ENCODE measurements around the gene ULK1. TPM values are rescaled to one million over a fixed set of nuclear protein-coding genes. Genes with fewer than 3 reads are reported as not detected.
"Not testable (repeated sequence)": the region's sequence is repeated elsewhere in the genome, so short reads cannot be mapped to it uniquely, and the experiment has no call there.

The ULK1 gene
- total and polyA plus RNA-seq, 12 donors = 2.9 to 123 (median 29.9) TPM

- DNase-seq = no peak
- intact Hi-C loops (cut with DNase I) = no loop called here
- H3K9me3 ChIP-seq (replicated peaks in 1 of 3) = no peaks in the 10 kb centered on the region
- no peaks in the 10 kb centered on the region for H3K27me3 ChIP-seq
- no peak overlapping the region for H3K4me3 ChIP-seq
- TF ChIP-seq, protein P1, sequence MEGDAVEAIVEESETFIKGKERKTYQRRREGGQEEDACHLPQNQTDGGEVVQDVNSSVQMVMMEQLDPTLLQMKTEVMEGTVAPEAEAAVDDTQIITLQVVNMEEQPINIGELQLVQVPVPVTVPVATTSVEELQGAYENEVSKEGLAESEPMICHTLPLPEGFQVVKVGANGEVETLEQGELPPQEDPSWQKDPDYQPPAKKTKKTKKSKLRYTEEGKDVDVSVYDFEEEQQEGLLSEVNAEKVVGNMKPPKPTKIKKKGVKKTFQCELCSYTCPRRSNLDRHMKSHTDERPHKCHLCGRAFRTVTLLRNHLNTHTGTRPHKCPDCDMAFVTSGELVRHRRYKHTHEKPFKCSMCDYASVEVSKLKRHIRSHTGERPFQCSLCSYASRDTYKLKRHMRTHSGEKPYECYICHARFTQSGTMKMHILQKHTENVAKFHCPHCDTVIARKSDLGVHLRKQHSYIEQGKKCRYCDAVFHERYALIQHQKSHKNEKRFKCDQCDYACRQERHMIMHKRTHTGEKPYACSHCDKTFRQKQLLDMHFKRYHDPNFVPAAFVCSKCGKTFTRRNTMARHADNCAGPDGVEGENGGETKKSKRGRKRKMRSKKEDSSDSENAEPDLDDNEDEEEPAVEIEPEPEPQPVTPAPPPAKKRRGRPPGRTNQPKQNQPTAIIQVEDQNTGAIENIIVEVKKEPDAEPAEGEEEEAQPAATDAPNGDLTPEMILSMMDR (IDR thresholded peaks at IDR 0.05) = no peak
- TF ChIP-seq POLR2A (IDR thresholded peaks at IDR 0.05) = no peak
- H3K4me1 ChIP-seq (replicated peaks in 1 of 2) = no peaks in the 10 kb centered on the region
- H3K36me3 ChIP-seq (replicated peaks in 1 of 2) = no peaks in the 10 kb centered on the region
- H3K27ac ChIP-seq = no peak overlapping the region
- WGBS, 4 donors = 55 to 69% (median 63%) methylated on average over 16 of the region's 16 CpGs
Observed at GRCh38 chr12:131869871-131870418, 24.5 kb upstream of the ULK1 start.

GRCh38 chr12:131871677-131872076 is 22.7 kb upstream of the ULK1 start:
- intact Hi-C loops (cut with DNase I) = no loop called here
- H3K4me3 ChIP-seq = no peak overlapping the region
- 88 to 94% (median 90%) methylated on average over 6 of the region's 6 CpGs for WGBS, 4 donors
- no peaks in the 10 kb centered on the region for H3K9me3 ChIP-seq (replicated peaks in 1 of 3)
- DNase-seq = no peak
- H3K4me1 ChIP-seq (replicated peaks in 1 of 2) = no peaks in the 10 kb centered on the region
- no peaks in the 10 kb centered on the region for H3K27me3 ChIP-seq
- TF ChIP-seq, protein P1 (IDR thresholded peaks at IDR 0.05) = no peak
- TF ChIP-seq POLR2A (IDR thresholded peaks at IDR 0.05) = no peak
- H3K36me3 ChIP-seq (replicated peaks in 1 of 2) = no peaks in the 10 kb centered on the region
- no peak overlapping the region for H3K27ac ChIP-seq

GRCh38 chr12:131872154-131873051 is 22.0 kb upstream of the ULK1 start:
- peak overlapping the region in 1 of 5 donors; percentile 21 for H3K27ac ChIP-seq
- TF ChIP-seq POLR2A (IDR thresholded peaks at IDR 0.05) = no peak
- TF ChIP-seq, protein P1 (IDR thresholded peaks at IDR 0.05) = no peak
- no peaks in the 10 kb centered on the region for H3K27me3 ChIP-seq
- peak in 4 of 7 donors; percentile 54 to 85 (median 68) for DNase-seq
- no peak overlapping the region for H3K4me3 ChIP-seq
- H3K4me1 ChIP-seq (replicated peaks in 1 of 2) = peaks cover 0 to 4% of the 10 kb centered on the region in 2 donors
- no peaks in the 10 kb centered on the region for H3K36me3 ChIP-seq (replicated peaks in 1 of 2)
- H3K9me3 ChIP-seq (replicated peaks in 1 of 3) = no peaks in the 10 kb centered on the region
- 62 to 74% (median 70%) methylated on average over 12 to 21 of the region's 21 CpGs for WGBS, 4 donors
- intact Hi-C loops (cut with DNase I) = no loop called here

GRCh38 chr12:131873293-131873692 is 21.1 kb upstream of the ULK1 start:
- Histone ChIP-seq H3K27ac (no peak overlapping the region), H3K4me3 (no peak overlapping the region), H3K4me1 (replicated peaks in 1 of 2) (peaks cover 0 to 4% of the 10 kb centered on the region in 2 donors), H3K9me3 (replicated peaks in 1 of 3) (no peaks in the 10 kb centered on the region), H3K27me3 (no peaks in the 10 kb centered on the region), H3K36me3 (replicated peaks in 1 of 2) (no peaks in the 10 kb centered on the region)
- no peak for DNase-seq
- intact Hi-C loops (cut with DNase I) = no loop called here
- TF ChIP-seq POLR2A (IDR thresholded peaks at IDR 0.05) = no peak
- TF ChIP-seq, protein P1 (IDR thresholded peaks at IDR 0.05) = no peak
- 92 to 97% (median 95%) methylated on average over 19 to 21 of the region's 21 CpGs for WGBS, 4 donors

DNA sequence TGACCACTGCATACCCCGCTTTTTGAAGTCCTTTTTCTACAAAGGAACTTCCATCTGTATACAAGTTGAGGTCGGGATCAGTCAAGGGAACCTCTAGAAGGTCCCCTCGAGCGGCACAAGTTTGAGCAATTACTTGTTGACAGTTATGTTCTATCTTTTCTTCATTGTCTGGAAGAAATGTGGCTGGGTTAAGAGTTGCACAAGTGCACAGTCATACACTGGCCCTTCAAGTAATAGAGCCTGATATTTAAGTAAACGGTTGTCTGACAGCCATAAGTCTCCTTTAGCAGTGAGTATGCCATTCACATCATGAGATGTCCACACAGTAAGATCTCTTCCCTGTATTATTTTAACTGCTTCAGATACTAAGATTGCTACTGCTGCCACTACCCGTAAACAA is 19.4 kb upstream of the ULK1 start:
- H3K27me3 ChIP-seq; H3K27ac ChIP-seq; H3K4me1 ChIP-seq (replicated peaks in 1 of 2); H3K4me3 ChIP-seq; H3K9me3 ChIP-seq (replicated peaks in 1 of 3); intact Hi-C loops (cut with DNase I); H3K36me3 ChIP-seq (replicated peaks in 1 of 2); DNase-seq: not testable (repeated sequence)
- WGBS, 4 donors = 77 to 90% (median 80%) methylated on average over 6 of the region's 6 CpGs

GRCh38 chr12:131877216-131877615 is 17.2 kb upstream of the ULK1 start:
- H3K4me1 ChIP-seq (replicated peaks in 1 of 2); H3K36me3 ChIP-seq (replicated peaks in 1 of 2); DNase-seq; H3K27ac ChIP-seq; H3K4me3 ChIP-seq; H3K9me3 ChIP-seq (replicated peaks in 1 of 3); H3K27me3 ChIP-seq; intact Hi-C loops (cut with DNase I): not testable (repeated sequence)
- whole genome bisulfite sequencing, 4 donors = 50 to 68% (median 57%) methylated on average over 8 to 10 of the region's 10 CpGs

DNA sequence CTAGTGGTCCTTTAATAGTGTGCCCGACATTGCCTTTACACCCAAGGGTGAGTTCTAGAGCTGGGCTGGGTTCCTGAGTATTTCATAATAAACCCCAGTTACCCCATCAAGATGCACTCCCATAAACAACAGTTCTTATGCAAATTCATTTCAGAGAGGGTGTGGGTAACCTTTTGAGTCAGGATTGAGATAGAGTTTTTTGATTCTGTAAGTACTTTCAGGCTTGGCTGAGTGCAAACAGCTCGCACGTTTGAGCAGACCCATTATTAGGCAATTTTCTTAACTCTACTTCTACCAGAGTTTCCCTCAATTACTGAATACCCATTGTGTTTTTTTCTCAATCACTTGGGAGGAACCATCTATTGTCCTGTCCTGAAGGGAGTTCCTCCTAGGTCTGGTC is 16.0 kb upstream of the ULK1 start:
- H3K9me3 ChIP-seq (replicated peaks in 1 of 3); H3K4me3 ChIP-seq; DNase-seq; H3K4me1 ChIP-seq (replicated peaks in 1 of 2); H3K36me3 ChIP-seq (replicated peaks in 1 of 2); H3K27me3 ChIP-seq; intact Hi-C loops (cut with DNase I); H3K27ac ChIP-seq: not testable (repeated sequence)
- 58 to 66% (median 61%) methylated on average over 3 of the region's 3 CpGs for WGBS, 4 donors

All from adrenal gland (tissue), 12 donors.